ENCODE data around the gene TMEM63A. TPM values are rescaled to one million over a fixed set of nuclear protein-coding genes. Genes with fewer than 3 reads are reported as not detected.
"Not testable (repeated sequence)": the region's sequence is repeated elsewhere in the genome, so short reads cannot be mapped to it uniquely, and the experiment has no call there.

Gene TMEM63A
- total RNA-seq, 4 donors from 2014 or later = 6.3 to 19.5 (median 10.6) TPM

DNA sequence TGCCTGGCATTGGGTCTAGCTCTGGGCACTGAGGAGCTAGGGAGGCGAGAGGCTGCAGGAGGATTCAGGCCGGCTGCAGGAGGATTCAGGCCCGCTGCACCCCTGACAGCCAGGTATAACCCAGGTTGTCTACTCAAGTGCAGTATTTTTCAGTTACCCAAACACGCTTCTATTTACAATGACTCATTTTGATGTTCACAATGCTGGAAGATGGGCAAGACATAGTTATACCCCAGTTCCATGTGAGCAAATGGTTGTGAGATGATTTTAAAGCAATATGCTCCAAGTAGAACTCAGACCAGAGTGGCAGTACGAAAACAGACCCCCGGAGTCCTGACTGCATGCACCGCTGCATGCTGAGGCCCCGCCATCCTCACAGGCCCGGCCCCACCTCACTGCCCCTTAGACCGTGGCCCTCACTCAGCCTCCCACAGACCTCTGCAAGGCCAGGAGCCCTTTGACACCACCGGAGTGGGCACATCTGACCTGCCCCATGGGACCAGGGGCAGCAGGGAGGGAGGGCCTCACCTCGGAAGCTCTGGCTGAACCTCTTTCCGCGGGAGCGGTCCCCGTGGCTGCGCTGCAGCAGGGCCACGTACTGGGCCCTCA lies 6.2 kb upstream of the TMEM63A start:
- ATAC-seq (no peak), DNase-seq (no peak)
- intact Hi-C loops (cut with DNase I; ENCODE audit: low total_unique reads) = loop anchor here (10.0 kb wide), 1 partner anchor 86 kb away; no protein-coding TSS in a partner anchor
- H3K4me3 ChIP-seq = no peak overlapping the region
- H3K36me3 ChIP-seq = no peaks in the 10 kb centered on the region
- H3K27ac ChIP-seq = no peak overlapping the region
- H3K27me3 ChIP-seq = no peaks in the 10 kb centered on the region
- H3K4me1 ChIP-seq = peaks cover 0 to under 1% of the 10 kb centered on the region in 2 donors
- in situ Hi-C loops (cut with MboI; ENCODE audit: low sequenced_read_pairs in 4 of 4) = no loop called here
- TF ChIP-seq POLR2A (IDR thresholded peaks at IDR 0.05) = no peak
- TF ChIP-seq, protein P1, sequence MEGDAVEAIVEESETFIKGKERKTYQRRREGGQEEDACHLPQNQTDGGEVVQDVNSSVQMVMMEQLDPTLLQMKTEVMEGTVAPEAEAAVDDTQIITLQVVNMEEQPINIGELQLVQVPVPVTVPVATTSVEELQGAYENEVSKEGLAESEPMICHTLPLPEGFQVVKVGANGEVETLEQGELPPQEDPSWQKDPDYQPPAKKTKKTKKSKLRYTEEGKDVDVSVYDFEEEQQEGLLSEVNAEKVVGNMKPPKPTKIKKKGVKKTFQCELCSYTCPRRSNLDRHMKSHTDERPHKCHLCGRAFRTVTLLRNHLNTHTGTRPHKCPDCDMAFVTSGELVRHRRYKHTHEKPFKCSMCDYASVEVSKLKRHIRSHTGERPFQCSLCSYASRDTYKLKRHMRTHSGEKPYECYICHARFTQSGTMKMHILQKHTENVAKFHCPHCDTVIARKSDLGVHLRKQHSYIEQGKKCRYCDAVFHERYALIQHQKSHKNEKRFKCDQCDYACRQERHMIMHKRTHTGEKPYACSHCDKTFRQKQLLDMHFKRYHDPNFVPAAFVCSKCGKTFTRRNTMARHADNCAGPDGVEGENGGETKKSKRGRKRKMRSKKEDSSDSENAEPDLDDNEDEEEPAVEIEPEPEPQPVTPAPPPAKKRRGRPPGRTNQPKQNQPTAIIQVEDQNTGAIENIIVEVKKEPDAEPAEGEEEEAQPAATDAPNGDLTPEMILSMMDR (IDR thresholded peaks at IDR 0.05 in 4 of 5, conservative IDR thresholded peaks at IDR 0.05 in 1 of 5) = no peak
- no peaks in the 10 kb centered on the region for H3K9me3 ChIP-seq

DNA sequence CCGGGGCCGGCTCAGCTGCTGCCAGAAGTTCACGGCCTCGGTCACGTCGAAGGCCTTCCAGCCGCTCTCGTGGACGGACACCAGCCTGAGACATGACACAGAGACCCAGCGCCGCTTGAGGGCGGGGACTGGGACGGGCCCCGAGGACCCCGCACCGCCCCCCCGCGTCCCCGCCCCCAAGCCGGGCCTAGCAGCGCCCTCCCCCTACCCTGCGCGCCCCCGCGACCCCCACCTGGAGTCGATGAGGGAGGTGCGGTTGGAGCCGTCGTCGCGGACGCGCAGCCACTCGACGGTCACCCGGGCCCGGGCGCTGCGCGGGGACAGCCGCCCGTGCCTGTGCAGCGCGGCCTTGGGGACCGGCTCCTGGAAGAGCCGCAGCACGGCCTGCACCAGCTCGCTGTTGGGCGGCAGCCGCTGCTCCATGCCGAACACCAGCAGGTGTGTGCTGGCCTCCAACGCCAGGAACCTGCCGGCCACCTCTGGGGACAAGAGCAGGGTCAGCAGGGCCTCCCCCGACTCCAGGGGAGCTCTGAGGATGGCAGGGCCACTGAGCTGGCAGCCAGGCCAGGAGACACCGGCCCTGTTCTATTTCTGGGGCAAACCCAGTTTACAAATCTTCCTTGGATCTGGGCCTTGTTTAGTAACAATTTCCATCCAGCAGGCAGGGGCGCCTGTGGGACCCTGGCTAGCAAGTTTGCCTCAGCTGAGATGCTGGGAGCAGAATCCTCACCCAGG lies 5.5 kb upstream of the TMEM63A start:
- H3K4me1 ChIP-seq; in situ Hi-C loops (cut with MboI; ENCODE audit: low sequenced_read_pairs in 4 of 4); H3K36me3 ChIP-seq; DNase-seq; H3K27me3 ChIP-seq; ATAC-seq; H3K9me3 ChIP-seq; H3K4me3 ChIP-seq; H3K27ac ChIP-seq: not testable (repeated sequence)
- intact Hi-C loops (cut with DNase I; ENCODE audit: low total_unique reads) = loop anchor here (10.0 kb wide), 1 partner anchor 87 kb away; no protein-coding TSS in a partner anchor

DNA sequence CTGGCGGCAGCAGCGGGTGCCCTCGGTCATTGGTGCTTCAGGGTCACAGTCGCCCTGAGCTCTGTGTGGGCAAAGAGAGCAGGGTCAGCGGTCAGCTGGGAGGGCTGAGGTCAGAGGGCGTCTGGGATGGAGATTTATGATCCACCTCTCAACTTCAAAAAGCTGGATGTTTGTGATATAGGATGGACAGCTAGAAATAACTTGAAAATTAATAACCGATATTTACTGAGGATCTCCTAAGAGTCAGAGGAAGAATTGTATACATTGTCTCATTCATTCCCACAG lies 4.8 kb upstream of the TMEM63A start:
- DNase-seq (no peak), ATAC-seq (no peak)
- in situ Hi-C loops (cut with MboI; ENCODE audit: low sequenced_read_pairs in 4 of 4) (no loop called here), intact Hi-C loops (cut with DNase I; ENCODE audit: low total_unique reads) (loop anchor here (10.0 kb wide), 1 partner anchor 88 kb away; no protein-coding TSS in a partner anchor)
- no peak overlapping the region for H3K4me3 ChIP-seq
- no peaks in the 10 kb centered on the region for H3K27me3 ChIP-seq
- no peak overlapping the region for H3K27ac ChIP-seq
- no peaks in the 10 kb centered on the region for H3K9me3 ChIP-seq
- TF ChIP-seq, protein P1 (IDR thresholded peaks at IDR 0.05 in 4 of 5, conservative IDR thresholded peaks at IDR 0.05 in 1 of 5) = no peak
- TF ChIP-seq POLR2A (IDR thresholded peaks at IDR 0.05) = no peak
- no peaks in the 10 kb centered on the region for H3K36me3 ChIP-seq
- H3K4me1 ChIP-seq = peaks cover 0 to 5% of the 10 kb centered on the region in 2 donors

DNA sequence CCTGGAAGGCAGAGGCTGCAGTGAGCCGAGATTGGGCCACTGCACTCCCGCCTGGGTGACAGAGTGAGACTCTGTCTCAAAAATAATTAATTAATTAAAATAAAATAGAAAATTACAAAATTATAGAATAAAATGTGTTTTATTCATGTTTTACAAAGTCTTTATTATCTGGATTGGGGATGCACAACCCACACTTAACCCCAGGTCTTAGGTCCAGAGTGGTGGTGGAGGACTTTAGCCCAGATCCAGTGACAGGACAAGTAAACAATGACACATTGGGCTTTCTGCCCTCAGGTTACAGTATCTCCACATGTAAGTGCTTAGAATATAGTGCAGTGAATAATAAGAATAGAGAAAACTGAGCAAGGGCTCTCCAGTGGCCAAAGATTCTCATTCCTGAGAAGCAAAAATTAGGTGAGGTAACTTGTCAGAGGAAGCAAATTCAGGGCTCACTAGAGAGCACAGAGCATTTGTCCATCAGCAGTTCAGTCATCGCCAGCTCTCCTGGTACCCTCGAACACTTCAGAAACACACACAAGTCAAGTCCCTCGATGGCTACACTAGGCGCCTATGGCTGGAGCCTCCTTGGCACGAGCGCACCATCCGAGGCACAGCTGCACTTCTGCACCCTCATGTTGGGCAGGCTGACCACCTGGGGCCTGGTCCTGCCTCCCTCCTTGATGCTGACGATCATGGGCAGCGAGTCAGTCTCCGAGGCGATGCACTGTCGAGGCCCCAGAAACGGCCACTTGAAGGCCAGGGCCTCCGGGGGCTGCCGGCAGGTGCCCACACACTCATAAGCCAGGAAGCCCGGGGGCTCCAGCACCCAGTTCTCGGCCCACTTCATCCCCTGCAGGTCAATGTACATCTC lies 4.2 kb upstream of the TMEM63A start:
- no peak overlapping the region for H3K27ac ChIP-seq
- DNase-seq = no peak
- no peak for ATAC-seq

More for the DNA sequence above, 4.2 kb upstream of the TMEM63A start:
- H3K27me3 ChIP-seq = no peaks in the 10 kb centered on the region
- peaks cover 1 to 6% of the 10 kb centered on the region in 2 donors for H3K4me1 ChIP-seq
- in situ Hi-C loops (cut with MboI; ENCODE audit: low sequenced_read_pairs in 4 of 4) = no loop called here
- no peaks in the 10 kb centered on the region for H3K9me3 ChIP-seq
- H3K36me3 ChIP-seq = no peaks in the 10 kb centered on the region
- TF ChIP-seq, protein P1 (IDR thresholded peaks at IDR 0.05 in 4 of 5, conservative IDR thresholded peaks at IDR 0.05 in 1 of 5) = no peak
- TF ChIP-seq POLR2A (IDR thresholded peaks at IDR 0.05) = no peak
- H3K4me3 ChIP-seq = no peak overlapping the region
- intact Hi-C loops (cut with DNase I; ENCODE audit: low total_unique reads) = loop anchor here (10.0 kb wide), 1 partner anchor 88 kb away; no protein-coding TSS in a partner anchor
